T1000 (cell line): Measurements from ENCODE around the gene ATP11A.
"Not testable (repeated sequence)": the region's sequence is repeated elsewhere in the genome, so short reads cannot be mapped to it uniquely, and the experiment has no call there.

Source experiments
- DNase-seq: peaks from one replicate; lab custom pipeline; 2025; ENCODE audit warnings: mixed read lengths; lab: John Stamatoyannopoulos, UW

Gene ATP11A

DNA sequence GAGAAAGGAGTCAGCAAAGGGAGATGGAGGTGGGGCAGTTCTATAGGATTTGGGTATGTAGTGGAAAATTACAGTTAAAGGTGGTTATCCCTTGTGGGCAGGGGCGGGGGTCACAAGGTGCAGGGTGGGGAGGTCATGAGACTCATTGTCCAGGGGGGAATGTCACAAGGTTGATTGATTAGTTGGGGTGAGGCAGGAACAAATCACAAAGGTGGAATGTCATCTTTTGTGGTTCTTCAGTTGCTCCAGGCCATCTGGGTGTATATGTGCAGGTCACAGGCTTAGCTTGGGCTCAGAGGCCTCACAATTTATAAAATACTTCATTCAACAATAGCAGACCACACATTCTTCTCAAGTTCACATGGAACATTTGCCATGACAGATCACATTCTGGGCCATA lies 109.6 kb downstream of the ATP11A start:
- no peak for DNase-seq

DNA sequence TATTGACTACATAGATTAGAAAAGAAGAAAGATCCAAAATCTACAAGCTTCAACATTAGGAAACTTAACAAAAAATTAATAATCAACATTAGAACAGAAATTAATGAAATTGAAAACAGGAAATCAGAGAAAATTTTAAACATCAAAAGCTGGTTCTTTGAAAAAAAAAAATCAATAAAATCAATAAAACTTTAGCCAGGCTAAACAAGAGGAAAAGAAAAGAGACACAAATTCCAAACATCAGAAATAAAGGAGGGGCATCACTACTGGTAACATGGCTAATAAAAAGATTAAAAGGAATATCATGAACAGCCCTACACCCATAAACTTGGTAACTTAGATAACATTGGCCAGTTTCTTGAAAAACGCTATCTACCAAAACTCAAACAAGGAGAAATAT lies 110.2 kb downstream of the ATP11A start:
- DNase-seq = no peak

DNA sequence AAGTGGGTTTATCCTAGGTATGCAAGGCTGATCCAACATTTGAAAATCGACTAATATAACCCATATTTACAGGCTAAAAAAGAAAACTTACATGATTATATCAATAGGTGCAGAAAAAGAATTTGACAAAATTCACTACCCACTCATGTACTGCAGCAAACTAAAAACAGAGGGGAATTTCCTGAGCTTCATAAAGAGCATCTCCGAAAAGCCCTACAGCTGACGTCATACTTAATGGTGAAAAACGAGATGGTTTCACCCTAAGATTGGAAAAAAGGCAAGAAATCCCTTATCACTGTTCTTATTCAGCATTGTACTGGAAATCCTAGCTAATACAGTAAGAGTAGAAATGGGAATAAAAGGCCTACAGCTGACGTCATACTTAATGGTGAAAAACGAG lies 111.0 kb downstream of the ATP11A start:
- DNase-seq = not testable (repeated sequence)

DNA sequence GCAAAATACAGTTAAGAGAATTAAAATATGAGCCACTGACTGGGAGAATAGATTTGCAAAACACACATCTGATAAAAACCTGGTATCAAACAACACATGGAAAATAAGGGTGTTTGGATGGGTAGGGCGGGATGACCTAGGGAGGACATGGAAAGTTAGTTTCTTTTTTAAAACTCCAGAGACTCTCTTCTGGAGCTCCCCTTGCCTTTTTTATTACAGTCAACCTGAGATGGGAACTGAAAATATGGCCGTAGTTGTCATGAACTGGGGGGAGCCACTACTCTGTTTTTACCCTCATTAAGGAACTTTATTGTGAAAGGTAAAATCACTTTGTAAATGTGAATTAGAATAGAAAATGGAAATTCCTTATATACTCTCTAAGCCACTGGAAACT lies 113.0 kb downstream of the ATP11A start:
- DNase-seq = no peak

DNA sequence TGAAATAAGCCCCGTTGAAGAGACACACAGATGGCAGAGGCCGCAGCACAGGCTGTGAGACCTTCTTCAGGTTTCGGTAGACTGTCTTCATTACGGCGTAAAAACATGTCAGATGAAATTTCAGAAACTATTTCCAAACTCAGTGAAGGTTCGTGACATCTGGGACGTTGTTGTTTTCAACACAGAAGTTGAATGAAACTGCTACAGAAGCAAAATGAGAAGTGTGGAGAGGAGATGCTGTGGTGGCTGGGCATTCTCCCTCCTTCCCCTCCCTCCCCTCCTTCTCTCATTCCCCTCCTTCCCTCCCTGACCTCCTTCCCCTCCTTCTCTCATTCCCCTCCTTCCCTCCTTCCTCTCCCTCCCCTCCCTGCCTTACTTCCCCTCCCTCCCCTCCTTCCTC lies 113.6 kb downstream of the ATP11A start:
- no peak for DNase-seq

DNA sequence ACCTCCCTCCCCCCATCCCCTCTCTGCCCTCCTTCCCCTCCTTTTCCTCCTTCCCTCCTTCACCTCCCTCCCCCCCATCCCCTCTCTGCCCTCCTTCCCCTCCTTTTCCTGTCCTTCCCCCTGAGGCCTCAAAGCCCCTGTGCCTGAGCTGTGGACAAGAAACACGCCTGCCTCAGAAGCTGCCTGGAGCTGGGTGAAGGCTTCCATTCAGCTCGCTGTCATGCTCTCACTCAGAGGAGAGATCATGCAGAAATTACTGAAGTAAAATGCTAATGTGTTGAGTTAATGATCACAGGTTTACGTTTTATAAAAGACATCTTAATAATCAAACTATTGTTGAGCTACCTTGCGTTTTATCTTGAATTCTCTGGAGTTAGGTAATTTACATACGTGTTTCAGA lies 114.5 kb downstream of the ATP11A start:
- no peak for DNase-seq

DNA sequence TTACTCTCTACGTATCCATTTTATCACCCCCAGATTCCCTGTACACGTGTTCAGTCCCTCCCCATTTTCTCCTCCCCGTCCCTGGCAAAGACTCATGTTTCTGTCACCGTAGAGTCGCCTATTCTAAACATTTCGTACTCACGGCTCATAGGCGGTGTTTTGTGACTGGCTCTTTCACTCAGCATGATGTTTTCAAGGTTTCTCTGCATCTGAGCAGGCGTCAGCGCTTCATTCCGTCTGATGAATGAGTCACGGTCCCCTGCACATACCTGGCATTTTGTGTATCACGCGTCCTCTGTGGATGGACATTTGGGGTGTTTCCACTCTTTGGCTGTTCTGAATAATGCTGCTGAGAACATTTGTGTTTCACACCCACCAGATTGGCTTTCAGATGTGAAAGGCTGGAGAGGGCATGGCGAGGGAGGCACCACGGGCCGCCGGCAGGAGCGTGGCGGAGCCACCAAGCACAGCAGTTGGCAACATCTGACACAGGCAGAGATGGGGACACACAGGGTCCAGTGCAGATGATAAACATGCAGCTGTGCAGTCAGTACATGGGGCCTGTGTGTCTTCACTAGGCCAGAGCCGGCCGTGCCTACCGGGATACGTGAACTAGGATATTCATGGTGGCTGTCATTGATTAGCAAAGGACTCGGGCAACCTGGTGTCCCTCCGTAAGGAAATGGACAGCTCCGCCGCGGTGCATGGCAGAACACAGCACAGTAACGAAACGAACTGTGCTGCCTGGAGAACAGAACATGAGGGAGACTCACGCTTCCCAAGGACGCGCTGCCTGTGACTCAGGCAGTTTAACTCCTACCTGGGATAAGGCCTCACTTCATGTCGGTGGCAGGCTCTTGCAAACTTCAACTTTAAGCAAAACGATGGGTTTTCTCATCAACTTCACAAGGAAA lies 117.2 kb downstream of the ATP11A start:
- no peak for DNase-seq

DNA sequence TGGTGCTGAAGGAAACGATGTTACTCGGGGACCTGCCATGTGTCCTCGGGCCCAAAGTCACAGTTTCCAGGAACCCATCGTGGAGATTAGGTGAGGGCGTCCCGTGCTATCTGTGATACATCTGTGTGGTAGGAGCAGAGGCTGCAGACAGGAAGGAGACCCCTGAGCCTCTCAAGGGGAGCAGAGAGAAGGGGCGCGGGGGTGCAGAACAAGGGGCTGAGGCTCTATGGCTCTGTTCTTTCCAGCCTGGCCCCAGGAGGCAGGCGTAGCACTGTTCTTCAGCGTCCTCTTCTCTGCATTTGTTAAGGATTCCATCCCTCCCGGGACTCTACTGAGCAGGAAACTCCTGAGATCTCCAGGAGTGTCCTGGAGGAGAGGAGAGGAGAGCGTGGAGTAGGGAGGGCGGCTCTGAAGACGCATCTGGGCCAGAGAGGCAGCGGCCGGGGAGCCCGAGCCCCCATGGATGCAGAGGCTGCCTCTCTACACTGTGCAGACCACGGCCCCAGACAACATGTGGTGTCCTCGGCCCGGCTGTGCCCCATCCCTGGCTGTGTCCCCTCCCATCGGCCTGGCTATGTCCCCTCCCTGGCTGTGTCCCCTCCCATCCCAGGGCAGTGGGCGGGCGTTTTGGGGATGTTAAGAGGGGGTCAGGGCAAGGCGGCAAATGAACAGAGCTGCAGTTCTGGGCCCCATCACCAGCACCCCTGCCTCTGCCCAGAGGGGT lies 118.0 kb downstream of the ATP11A start:
- DNase-seq = no peak

DNA sequence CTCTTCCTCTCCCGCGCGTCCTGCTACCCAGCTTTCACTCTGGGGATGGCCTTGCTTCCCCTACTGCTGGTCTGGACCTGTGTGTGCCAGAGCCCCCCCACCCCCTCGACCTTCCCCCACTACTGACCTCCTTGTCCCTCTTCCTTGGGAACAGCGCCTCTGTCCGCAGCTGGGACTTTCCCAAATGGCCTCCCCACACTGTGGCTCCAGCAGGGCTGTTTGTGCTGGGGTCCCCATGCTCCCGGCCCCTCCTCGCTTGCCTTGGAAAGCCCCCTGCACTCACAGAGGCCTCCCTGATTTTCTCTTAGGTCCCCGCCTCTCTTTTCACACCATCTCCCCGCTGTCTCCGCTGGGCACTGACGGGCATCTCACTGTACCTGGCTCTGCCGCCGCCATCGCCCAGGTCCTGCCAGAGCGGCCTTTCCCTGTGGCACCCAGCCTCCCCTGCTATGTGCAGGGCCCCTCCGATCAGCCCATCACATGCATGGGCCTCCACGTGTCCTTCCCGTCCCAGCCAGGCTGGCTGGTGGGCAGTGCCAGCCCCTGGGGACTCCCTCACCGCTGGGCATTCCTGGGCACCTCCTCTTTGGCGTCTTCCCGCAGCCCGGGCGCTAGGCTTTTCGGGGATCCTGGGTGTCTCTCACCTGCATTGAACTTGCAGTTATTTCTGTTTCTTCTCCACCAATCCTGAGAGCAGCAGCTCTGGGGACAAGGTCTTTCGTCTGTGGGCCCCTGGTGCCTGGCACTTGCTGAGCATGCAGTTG lies 118.7 kb downstream of the ATP11A start:
- DNase-seq = no peak

DNA sequence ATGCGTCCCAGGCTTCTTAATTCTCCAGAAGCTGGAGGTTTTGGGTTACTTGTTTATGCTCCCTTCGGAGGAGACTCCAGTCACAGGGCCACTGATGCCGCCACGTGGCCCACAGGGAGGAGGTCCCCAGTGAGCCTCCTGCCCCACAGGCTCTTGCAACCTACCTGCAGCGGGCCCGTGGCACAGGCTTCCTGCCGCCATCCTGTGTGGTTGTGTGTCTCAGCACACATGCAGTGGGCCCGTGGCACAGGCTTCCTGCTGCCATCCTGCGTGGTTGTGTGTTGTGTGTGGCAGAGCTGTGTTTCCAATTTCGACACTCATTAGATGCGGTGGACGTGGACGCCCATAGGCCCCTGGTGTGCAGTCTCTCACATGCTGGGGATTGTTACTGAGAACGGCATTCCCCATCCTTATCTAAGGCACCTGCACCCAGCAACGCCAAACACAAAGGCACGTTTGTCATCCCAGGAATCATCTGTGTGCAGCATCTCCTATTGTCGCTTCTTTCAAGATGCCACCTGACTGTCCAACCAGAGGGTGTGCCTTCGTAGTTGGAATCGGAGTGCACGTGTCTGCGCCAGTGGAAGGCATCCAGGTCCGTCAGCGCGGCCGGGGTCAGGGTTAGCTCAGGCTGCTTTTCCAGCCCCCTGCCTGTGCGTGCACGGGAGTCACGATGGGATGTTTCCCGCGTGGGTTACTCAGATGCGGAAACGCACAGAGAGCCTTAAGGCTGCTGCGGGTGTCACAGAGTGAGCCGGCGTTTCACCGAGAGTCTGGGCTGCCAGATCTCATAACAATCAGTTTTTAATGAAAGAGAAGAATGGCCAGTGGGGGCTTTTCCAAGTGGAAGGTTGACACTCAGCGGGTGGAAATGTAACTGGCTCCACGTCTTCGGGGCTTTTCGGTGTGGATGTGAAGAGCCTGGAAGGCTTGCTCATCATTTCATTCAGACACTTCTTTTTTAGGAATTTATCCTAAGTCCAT lies 119.8 kb downstream of the ATP11A start:
- DNase-seq = no peak

DNA sequence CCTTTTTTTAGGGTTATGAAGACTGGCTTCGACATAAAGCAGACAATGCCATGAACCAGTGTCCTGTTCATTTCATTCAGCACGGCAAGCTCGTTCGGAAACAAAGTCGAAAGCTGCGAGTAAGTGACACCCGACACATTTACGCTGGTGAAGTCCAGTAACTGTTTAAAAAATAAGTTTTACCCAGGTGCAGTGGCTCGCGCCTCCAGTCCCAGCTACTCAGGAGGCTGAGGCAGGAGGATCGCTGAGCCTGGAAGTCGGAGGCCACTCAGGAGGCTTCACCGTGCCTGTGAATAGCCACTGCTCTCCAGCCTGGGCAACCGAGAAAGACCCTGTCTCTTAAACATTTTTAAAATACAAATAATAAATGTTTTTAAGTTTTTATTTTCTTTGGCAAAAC lies 120.8 kb downstream of the ATP11A start:
- DNase-seq = no peak

DNA sequence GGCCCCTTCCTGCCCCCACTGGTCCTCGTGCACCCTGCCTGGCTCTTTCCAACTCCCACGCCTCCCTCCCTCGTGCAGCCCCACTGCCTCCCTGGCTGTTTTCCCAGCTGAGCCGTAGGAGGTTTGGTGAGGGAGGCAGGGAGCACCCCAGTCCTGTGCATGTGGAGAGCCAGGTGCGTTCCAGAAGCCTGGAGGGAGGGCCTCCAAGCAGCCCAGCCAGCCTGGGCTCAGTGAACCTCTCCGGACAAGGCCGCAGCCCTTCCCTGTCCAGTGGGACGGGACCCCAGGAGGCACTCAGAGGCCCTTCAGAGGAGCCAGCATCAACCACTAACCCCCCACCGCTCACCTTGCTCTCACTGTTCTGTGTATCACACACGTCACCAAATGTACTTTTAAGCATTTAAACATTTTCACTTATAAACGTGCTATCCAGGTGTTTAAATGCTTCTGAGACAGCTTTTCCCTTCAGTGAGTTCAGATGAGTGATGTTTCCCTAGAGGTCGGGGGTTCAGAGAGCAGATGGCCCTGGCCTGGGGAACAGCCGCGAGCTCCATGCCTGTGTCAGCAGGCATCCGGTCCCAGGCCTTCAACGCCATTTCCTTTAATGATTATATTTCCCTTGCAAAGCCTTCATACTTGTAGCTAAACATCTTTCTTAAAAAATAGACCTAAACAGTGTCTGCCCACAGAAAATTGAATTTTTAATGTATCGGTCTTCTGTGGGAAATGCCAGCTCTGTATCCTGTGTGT lies 122.6 kb downstream of the ATP11A start:
- DNase-seq = no peak

DNA sequence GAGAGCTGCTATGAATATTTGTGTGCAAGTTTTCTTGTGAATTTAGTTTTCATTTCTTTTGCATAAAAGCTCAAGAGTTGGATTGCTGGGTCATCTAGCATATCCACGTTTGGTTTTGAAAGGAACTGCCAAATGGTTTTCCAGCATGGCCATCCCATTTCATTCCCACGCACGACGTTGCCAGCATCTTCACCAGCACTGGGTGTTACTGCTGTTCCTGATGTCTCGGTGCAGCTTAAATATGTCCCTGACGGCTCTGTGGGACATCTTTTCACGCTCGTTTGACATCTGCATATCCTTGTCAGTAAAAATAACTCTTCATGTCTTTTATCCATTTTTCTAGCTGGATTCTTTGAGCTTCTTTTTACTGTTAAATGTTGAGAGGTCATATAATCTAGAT lies 123.7 kb downstream of the ATP11A start:
- no peak for DNase-seq

DNA sequence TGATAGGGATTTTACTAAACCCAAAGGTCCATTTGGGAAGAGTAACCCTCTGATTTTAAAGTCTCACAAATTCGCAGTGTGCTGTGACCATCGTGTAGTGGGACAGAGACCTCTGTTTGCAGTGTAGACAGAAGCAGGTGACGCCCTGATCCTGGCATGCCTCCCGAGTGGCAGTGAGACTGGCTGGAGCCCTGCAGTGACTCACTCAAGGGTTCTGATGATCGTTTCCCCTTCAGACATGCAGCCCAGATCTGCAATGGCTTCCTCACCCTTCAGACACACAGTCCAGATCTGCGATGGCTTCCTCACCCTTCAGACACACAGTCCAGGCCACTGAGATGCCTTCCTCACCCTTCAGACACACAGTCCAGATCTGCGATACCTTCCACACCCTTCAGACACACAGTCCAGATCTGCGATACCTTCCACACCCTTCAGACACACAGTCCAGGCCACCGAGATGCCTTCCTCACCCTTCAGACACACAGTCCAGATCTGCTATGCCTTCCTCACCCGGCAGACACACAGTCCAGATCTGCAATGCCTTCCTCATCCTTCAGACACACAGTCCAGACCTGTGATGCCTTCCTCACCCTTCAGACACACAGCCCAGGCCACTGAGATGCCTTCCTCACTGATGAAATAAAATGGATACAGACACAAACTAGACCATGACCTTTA lies 125.2 kb downstream of the ATP11A start:
- DNase-seq = no peak

DNA sequence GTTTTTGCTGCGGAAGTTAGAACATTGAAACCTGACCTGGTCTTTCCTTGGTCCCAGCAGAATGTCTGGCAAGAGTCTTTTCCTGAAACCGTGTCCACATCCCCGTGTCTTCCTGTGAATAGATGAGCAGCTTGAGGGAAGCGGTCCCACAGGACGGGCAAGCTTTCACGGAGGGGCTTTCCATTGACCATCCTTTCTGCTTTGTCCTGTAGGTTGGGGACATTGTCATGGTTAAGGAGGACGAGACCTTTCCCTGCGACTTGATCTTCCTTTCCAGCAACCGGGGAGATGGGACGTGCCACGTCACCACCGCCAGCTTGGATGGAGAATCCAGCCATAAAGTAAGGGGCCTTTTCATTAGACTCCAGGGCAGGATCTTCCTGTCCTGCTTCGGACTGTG lies 126.0 kb downstream of the ATP11A start:
- no peak for DNase-seq

DNA sequence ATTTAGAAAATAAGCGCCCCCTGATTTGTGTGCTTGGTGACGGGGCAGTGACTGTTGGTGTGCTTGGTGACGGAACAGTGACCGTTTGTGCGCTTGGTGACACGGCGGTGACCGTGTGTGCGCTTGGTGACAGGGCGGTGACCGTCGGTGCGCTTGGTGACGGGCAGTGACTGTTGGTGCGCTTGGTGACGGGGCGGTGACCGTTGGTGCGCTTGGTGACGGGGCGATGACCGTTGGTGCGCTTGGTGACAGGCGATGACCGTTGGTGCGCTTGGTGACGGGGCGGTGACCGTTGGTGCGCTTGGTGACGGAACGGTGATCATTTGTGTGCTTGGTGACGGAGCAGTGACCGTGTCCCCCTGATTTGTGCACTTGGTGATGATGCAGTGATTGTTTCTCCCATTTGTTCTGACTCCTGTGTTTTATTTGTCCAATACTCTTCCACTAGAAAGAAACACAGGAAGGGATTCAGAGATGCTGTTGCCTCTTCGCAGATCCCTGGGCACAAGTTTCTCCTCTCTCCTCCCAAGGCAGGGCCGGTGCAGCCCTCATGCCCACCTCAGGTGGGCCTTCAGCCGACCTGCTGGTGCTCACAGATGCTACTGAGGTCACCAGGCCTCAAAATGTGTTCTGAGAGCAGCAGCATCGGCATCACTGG lies 128.3 kb downstream of the ATP11A start:
- DNase-seq = no peak

DNA sequence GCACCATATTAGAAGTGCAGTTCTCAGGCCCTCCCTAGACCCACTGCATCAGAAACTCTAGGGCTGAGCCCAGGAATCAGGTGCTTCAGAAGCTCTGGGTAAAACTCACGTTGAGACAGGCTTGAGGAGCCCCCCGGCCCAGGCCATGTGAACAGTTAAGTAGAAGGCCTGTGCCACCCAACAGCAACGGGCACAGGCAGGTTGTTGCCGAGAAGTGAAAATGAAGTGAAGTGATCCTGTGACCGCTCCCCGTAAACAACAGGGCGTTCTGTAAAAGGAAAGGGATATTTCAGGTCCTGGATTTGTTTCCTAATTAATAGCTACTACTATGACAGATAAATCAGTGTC lies 128.8 kb downstream of the ATP11A start:
- DNase-seq = no peak

DNA sequence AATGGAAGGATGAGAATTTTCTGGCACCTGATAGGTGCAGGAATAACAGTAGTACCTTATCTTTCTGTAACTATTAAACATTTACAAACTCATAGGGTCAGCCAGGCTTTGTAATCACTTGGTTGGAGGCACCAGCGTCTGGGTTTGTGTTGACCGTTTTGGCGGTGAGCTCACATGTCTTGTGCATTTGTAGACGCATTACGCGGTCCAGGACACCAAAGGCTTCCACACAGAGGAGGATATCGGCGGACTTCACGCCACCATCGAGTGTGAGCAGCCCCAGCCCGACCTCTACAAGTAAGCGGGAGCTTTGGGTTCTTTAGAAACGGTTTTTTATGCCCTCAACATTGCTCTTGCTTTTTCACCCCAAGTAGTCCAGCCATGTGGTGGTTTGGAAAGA lies 129.3 kb downstream of the ATP11A start:
- no peak for DNase-seq

DNA sequence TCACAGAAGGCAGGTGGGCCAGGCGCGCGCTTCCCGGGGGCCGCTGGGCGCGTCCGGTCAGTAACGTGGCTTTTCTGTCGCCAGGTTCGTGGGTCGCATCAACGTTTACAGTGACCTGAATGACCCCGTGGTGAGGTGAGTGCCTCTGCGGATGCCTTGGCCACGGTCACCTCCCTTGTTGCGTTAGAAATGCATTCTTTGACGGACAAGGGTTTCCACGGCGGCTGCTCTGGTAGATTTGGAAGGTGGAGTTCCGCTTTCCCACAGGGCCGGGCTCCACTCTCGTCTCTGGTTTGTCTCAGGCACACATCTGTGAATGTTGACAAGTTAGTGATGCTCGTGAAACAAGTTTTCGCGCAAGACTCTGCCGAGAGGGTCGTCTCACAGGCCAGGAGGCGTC lies 130.0 kb downstream of the ATP11A start:
- DNase-seq = no peak

DNA sequence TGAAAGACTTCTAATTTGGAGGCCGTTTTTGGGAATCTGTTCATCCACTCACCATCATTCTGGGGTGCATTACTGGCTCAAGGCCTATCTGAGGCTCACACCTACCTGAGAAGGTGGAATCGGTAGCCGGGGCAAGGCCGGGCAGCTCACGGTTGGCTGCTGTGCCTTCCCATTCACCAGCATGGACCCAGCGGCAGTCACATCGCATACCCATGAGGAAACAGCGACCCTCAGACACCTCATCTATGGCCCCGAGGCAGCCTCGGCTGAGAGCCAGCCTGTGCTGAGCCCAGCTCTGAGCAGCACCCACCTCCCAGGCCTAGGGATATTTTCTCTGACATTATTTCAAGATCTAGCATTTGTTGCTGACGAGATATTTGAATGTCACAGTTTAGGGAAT lies 130.5 kb downstream of the ATP11A start:
- DNase-seq = no peak
